ENCODE measurements around the gene RPF1. TPM values are rescaled to one million over a fixed set of nuclear protein-coding genes. Genes with fewer than 3 reads are reported as not detected.

Gene RPF1
- total and polyA plus RNA-seq, 10 of the 15 experiments (the other 5 are each of a cell fraction or from before 2014, with no cell fraction given): 37.0 to 97.5 (median 56.2) TPM

DNA sequence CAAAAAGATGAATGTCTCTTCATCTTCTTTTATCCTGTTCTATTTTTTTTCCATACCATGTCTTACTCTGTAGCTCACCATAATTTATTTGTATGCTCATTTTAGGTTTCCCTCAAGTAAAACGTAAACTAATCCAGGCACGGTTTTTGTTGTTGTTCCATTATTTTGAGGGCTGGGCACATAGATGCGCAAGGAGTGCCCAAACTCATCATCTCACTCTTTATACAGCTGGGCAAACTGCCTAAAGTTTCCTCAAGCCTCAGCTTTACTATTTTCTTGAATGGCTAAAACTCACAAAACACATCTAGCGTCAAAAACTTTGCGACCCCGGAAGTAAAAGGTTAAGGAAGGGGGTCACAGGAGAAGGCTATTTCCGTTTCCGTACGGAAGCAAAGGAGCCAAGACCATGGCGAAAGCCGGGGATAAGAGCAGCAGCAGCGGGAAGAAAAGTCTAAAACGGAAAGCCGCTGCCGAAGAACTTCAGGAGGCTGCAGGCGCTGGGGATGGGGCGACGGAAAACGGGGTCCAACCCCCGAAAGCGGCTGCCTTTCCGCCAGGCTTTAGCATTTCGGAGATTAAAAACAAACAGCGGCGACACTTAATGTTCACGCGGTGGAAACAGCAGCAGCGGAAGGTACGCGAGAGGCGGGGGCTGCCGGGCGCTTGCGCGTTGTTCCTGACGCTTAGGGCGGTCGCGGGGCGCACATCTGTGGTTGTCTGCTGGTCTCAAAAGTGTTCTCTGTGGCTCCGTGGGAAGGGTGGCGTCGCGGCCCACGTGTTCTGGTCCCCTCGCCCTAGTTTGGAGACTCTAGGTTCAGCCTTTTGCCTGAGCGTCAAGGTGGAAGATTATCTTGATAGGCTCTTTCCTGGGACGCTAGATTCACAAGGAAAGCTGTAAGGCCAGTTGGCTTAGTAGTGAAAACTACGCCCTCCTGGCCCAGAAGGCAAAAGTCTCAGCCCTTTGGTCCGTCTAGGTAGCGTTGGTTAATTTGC is at the start of gene RPF1 (continued):
- TF ChIP-seq, protein P1, sequence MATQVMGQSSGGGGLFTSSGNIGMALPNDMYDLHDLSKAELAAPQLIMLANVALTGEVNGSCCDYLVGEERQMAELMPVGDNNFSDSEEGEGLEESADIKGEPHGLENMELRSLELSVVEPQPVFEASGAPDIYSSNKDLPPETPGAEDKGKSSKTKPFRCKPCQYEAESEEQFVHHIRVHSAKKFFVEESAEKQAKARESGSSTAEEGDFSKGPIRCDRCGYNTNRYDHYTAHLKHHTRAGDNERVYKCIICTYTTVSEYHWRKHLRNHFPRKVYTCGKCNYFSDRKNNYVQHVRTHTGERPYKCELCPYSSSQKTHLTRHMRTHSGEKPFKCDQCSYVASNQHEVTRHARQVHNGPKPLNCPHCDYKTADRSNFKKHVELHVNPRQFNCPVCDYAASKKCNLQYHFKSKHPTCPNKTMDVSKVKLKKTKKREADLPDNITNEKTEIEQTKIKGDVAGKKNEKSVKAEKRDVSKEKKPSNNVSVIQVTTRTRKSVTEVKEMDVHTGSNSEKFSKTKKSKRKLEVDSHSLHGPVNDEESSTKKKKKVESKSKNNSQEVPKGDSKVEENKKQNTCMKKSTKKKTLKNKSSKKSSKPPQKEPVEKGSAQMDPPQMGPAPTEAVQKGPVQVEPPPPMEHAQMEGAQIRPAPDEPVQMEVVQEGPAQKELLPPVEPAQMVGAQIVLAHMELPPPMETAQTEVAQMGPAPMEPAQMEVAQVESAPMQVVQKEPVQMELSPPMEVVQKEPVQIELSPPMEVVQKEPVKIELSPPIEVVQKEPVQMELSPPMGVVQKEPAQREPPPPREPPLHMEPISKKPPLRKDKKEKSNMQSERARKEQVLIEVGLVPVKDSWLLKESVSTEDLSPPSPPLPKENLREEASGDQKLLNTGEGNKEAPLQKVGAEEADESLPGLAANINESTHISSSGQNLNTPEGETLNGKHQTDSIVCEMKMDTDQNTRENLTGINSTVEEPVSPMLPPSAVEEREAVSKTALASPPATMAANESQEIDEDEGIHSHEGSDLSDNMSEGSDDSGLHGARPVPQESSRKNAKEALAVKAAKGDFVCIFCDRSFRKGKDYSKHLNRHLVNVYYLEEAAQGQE (IDR thresholded peaks at IDR 0.05; ENCODE audit: low read depth, low read length): no peak
- TF ChIP-seq, protein P2, sequence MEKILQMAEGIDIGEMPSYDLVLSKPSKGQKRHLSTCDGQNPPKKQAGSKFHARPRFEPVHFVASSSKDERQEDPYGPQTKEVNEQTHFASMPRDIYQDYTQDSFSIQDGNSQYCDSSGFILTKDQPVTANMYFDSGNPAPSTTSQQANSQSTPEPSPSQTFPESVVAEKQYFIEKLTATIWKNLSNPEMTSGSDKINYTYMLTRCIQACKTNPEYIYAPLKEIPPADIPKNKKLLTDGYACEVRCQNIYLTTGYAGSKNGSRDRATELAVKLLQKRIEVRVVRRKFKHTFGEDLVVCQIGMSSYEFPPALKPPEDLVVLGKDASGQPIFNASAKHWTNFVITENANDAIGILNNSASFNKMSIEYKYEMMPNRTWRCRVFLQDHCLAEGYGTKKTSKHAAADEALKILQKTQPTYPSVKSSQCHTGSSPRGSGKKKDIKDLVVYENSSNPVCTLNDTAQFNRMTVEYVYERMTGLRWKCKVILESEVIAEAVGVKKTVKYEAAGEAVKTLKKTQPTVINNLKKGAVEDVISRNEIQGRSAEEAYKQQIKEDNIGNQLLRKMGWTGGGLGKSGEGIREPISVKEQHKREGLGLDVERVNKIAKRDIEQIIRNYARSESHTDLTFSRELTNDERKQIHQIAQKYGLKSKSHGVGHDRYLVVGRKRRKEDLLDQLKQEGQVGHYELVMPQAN (conservative IDR thresholded peaks at IDR 0.05): peak; percentile 86
- peak; percentile 28; the same call in 1 of the 2 replicates for TF ChIP-seq CREB1 (IDR thresholded peaks at IDR 0.05; ENCODE audit: low read depth)
- 0 out of 2 replicates have a peak, but pooled peaks have one; percentile 75 for TF ChIP-seq CHD2 (IDR thresholded peaks at IDR 0.05; ENCODE audit: borderline replicate concordance, low read depth, low read length)
- TF ChIP-seq NFYB (IDR thresholded peaks at IDR 0.05; ENCODE audit: insufficient read depth, low read depth, low read length): no peak
- no peak for TF ChIP-seq HDAC2 (IDR thresholded peaks at IDR 0.05)
- no peak for TF ChIP-seq BACH1 (IDR thresholded peaks at IDR 0.05; ENCODE audit: borderline replicate concordance)
- TF ChIP-seq, protein P3, sequence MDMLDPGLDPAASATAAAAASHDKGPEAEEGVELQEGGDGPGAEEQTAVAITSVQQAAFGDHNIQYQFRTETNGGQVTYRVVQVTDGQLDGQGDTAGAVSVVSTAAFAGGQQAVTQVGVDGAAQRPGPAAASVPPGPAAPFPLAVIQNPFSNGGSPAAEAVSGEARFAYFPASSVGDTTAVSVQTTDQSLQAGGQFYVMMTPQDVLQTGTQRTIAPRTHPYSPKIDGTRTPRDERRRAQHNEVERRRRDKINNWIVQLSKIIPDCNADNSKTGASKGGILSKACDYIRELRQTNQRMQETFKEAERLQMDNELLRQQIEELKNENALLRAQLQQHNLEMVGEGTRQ (IDR thresholded peaks at IDR 0.05; ENCODE audit: borderline replicate concordance, low read depth, low read length): no peak
- TF ChIP-seq SIX5 (IDR thresholded peaks at IDR 0.05; ENCODE audit: low read depth, low read length, severe bottlenecking): peak; percentile 49
- TF ChIP-seq ZNF274 (IDR thresholded peaks at IDR 0.05; ENCODE audit: insufficient read depth, insufficient read length): no peak
- TF ChIP-seq POU2F2 (IDR thresholded peaks at IDR 0.05; ENCODE audit: borderline replicate concordance, low read depth, low read length): peak; percentile 47; the same call in 1 of the 3 replicates
- TF ChIP-seq ZBED1 (IDR thresholded peaks at IDR 0.05; ENCODE audit: borderline replicate concordance): no peak
- no peak for TF ChIP-seq EZH2 (IDR thresholded peaks at IDR 0.05; ENCODE audit: borderline replicate concordance, control insufficient read depth, low read depth, low read length)
- TF ChIP-seq, protein P4, sequence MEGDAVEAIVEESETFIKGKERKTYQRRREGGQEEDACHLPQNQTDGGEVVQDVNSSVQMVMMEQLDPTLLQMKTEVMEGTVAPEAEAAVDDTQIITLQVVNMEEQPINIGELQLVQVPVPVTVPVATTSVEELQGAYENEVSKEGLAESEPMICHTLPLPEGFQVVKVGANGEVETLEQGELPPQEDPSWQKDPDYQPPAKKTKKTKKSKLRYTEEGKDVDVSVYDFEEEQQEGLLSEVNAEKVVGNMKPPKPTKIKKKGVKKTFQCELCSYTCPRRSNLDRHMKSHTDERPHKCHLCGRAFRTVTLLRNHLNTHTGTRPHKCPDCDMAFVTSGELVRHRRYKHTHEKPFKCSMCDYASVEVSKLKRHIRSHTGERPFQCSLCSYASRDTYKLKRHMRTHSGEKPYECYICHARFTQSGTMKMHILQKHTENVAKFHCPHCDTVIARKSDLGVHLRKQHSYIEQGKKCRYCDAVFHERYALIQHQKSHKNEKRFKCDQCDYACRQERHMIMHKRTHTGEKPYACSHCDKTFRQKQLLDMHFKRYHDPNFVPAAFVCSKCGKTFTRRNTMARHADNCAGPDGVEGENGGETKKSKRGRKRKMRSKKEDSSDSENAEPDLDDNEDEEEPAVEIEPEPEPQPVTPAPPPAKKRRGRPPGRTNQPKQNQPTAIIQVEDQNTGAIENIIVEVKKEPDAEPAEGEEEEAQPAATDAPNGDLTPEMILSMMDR (IDR thresholded peaks at IDR 0.05 in 2 of 3, conservative IDR thresholded peaks at IDR 0.05 in 1 of 3; ENCODE audit: control insufficient read depth in 2 of 3, extremely low read depth in 1 of 3, insufficient read depth in 1 of 3, low read depth in 3 of 3, low read length in 3 of 3): no peak
- TF ChIP-seq NR2C2 (IDR thresholded peaks at IDR 0.05; ENCODE audit: borderline replicate concordance, control insufficient read depth, insufficient read length, low read depth): peak; percentile 84
- TF ChIP-seq SMAD1 (IDR thresholded peaks at IDR 0.05; ENCODE audit: low read depth, partially characterized antibody): peak; percentile 19
- no peak for TF ChIP-seq FOXK2 (IDR thresholded peaks at IDR 0.05)
- TF ChIP-seq SP1 (IDR thresholded peaks at IDR 0.05; ENCODE audit: low read depth, low read length): no peak
- TF ChIP-seq IKZF2 (IDR thresholded peaks at IDR 0.05): peak; percentile 47 to 52; a peak in 3 of 4 replicates

Measured in GM12878 (cell line).